Upper lobe of left lung (tissue), 4 donors: ENCODE measurements around the gene PRKAR1B.

ENCODE experiments used
- CTCF ChIP-seq, 6 experiments: fragments of 450-650 bp in 4 of 6; fragments of 200-600 bp in 2 of 6; sonication (generic) in 2 of 6; IDR thresholded peaks; one replicate each; pipeline ENCODE4 v1.5.1; 2016 to 2019; ENCODE audit warnings: antibody characterized with exemption in 6 of 6
- POLR2A ChIP-seq, 4 donors: fragments of 450-650 bp; IDR thresholded peaks; one replicate each; pipeline ENCODE4 v1.5.1; 2016 to 2017; ENCODE audit warnings: antibody characterized with exemption in 4 of 4, mild to moderate bottlenecking in 2 of 4
- POLR2AphosphoS5 ChIP-seq, 2 donors: sonication (generic); formaldehyde crosslinking; IDR thresholded peaks; one replicate each; pipeline ENCODE4 v1.5.1; 2017; ENCODE audit warnings: antibody characterized with exemption in 2 of 2

GRCh38 chr7:574661-575395 is 152.3 kb downstream of the PRKAR1B start:
- TF ChIP-seq CTCF (IDR thresholded peaks at IDR 0.05) (no peak), POLR2A (IDR thresholded peaks at IDR 0.05) (no peak), POLR2AphosphoS5 (IDR thresholded peaks at IDR 0.05) (no peak)
